HG03039 (cell line): Measurements from ENCODE around the gene NCAPG2.

Experiments used
- ATAC-seq: cut with Tn5 transposase; IDR thresholded peaks from one replicate; pipeline ENCODE4 v1.9.1; 2021; ENCODE audit warnings: mild to moderate bottlenecking, moderate library complexity; ENCODE audit not compliant: unreplicated experiment

Gene NCAPG2

GRCh38 chr7:158581440-158582088 is 123.0 kb downstream of the NCAPG2 start:
- no peak for ATAC-seq
